HG02870 (cell line): Measurements from ENCODE around the gene FARP1.
A peak's percentile ranks its signal among the peaks of the same experiment; 100 is the strongest.

Source experiments
- ATAC-seq: cut with Tn5 transposase; IDR thresholded peaks from one replicate; pipeline ENCODE4 v1.9.1; 2021; ENCODE audit warnings: mild to moderate bottlenecking, moderate library complexity; ENCODE audit not compliant: unreplicated experiment

FARP1 gene

GRCh38 chr13:98473135-98473787, 330.4 kb downstream of the FARP1 start:
- no peak for ATAC-seq

GRCh38 chr13:98473788-98474144, 330.9 kb downstream of the FARP1 start:
- ATAC-seq = no peak

- no peak for ATAC-seq
These were observed 331.4 kb downstream of the FARP1 start for GRCh38 chr13:98474292-98474691.

GRCh38 chr13:98474761-98475160, 331.9 kb downstream of the FARP1 start:
- ATAC-seq = no peak

GRCh38 chr13:98475522-98475921, 332.6 kb downstream of the FARP1 start:
- no peak for ATAC-seq

DNA sequence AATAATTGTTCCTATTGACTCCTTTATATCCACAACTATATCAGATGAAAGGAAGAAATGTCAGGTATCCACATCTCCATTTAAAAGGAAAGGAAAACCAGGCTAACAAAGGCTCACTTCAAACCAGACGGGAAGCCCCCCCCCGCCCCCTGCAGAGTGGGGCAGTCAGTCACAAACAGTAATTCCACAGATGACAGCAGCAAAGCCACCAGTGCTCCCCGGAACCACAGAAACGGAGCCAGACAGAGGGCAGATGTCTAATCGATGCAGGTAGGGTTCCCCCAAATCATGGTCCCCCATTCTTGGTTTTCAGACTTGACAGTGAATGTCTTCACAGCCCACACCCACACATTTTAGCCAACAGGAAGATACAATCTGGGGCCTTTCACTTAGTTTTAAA, 333.2 kb downstream of the FARP1 start:
- ATAC-seq = peak; percentile 25

GRCh38 chr13:98476538-98476966, 333.7 kb downstream of the FARP1 start:
- ATAC-seq = peak; percentile 82

DNA sequence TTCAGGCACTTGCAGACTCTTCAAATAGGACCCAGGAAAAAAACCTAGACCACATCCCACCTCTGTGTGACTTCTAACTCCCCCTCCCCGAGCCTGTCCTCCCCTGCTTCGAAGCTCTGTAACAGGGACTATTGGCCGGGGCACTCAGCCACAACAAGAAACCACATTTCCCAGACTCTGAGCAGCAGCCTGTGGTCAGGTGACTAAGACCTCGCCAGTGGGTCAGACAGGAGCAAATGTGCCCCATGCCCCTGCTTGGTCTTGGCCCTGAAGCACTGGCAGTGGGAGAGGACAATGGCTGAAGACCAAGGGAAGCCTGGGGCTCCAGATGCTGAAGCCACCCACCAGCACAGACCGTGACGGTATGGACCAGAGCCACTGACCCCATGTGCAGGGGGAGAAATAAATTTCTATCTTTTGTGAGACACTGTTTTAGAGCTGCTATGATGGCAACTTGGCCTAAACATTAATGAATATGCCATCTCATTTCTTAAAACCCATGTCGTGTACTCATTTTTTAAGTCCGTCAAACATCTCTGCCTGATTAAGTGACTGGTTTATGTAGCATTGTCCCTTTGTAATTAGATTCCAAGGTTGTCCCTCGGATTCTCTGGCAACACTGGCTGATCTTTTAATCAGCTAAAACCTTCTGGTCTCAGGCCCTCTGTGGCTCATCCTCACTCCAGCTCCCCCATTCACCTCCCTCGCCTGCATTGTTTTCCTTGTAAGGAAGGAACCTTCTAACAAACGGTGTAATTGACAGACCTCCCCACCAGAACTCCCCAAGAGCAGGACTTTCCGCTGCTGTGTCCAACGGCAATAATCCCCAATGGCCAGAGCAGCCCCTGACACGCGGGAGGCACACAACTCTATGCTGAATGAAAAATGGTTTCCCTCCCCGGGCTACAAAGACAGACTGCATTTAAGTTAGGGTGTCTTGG, 335.6 kb downstream of the FARP1 start:
- no peak for ATAC-seq

DNA sequence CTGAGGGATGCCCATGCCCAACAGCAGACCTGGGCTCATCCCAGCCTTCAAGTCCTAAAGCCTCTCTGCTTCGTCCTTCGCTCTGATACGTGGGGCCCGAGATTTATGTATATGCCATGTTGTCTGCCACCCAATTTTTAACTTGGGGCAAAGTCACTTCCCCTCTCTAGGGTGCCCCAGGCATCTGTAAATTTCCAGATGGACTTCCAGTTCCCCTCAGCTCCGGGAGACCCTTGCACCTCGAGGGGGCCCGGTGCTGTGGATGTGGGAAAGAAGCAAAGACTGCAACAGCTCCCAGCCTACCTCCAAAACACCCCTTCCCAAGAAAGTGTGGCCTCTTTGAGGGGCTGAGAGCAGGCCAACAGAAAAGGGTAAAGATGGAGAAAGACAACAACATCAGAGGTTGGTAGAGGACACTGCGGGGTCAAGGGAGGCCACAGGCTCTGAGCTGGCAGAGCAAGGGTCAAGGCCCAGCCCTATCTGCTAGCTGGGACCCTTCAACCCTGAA, 336.7 kb downstream of the FARP1 start:
- ATAC-seq = no peak

DNA sequence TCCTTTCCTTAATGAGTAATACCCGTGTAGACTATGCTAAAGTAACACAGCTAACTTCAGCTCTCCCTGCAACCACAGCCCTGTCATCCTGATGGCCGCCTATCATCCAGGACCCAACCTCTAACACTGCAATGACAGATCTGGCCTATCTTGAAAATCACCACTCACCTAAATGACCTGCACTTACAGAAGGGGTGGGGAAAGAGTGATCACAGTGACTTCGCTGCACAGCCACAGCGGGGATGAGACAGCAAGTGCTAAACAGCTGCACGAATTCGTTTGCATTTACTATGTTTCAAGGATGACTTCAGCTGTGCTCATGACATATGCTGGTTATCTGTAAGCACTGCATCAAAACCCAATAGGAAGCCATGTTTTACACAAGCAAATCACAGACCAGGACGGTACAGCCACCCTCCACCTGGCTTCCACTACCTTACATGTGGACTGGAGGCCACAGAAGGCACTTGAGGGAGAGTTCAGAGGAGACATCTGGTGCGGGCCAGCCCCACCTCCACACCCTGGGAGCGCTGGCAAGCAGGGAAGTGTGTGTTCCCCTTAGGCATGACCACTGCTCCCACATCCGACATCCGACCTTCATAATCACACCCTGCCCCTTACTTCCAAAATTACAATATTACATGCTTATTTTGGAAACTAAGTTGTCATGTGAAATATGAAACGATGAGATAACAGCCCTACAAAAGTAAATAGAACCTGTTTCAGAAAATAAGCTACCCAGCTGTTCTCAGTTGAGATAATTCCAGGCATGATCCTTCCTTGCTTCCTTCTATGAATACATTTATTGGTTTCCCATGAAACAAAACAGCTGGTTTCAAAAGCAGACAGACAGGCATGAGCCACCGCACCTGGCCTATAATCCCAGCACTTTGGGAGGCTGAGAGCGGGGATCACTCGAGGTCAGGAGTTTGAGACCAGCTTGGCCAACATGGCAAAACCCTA, 338.3 kb downstream of the FARP1 start:
- peak; percentile 42 for ATAC-seq

GRCh38 chr13:98482476-98483444, 339.9 kb downstream of the FARP1 start:
- no peak for ATAC-seq

DNA sequence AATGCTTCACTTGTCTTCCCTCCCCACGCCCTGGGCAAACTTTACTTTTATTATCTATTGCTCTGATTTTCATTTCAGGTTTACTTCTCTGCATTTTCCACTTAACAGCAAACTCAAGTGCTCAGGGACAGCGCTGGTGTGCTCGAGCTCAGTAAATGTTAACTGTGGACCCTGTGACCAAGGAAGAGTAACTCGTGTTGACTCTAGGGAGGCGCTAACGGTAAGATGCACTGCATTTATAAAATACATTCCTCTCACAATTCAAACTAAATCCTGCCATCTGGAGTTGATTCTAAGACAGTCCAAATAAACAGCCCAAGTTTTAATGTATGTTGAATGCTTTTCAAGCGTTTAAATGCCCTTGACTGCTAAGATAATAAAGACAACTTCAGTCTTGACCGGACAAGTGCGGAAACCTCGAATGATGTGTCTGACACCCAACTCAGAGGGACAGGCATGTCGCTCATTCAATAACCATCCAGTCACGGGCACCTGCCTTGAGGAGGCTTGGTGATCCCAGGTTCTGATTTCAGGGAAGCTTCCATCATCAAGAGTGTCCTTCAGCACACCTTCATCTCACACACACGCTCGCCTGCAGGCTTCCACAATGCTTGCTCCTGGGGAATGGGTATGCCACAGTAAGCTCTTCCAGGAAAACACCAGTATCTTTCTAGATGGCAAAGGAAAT, 340.9 kb downstream of the FARP1 start:
- ATAC-seq = no peak

GRCh38 chr13:98484289-98485219, 341.7 kb downstream of the FARP1 start:
- ATAC-seq = peak; percentile 35

GRCh38 chr13:98485561-98485960, 342.7 kb downstream of the FARP1 start:
- no peak for ATAC-seq

DNA sequence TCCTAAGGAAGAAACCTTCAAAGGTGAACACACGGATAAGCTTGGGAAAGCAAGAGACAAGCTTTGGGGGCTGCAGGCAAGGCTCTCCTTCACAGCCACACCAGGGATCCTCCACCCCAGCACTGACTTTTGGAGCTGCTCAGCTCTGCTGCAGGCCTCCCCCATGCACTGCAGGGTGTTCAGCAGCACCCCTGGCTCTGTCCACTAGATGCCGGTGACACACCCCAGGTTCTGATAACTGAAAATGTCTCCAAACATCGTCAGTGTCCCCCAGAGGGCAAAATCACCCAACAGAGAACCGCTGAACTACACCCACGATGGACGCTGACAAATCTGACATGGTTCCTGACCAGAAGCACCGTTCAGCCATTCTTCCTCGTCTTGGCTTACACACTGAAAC, 343.5 kb downstream of the FARP1 start:
- ATAC-seq = no peak

DNA sequence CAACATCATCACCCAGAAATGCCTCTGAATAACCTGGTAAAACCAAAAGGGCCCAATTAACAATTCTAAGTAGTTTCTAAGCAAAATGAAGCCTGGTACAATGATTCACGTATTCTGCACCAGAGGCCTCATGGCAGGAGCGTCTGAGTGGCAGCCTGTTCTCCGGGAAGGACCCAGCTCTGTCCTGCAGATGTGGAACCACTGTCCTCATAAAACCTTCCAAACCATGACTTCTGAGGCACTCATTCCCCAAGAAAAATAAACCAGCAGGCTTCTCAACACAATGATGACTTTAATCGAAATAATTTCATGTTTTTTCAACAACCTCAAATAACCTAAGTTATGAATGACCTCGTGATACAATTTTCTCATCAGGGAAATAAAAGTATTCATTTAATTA, 344.1 kb downstream of the FARP1 start:
- ATAC-seq = no peak

DNA sequence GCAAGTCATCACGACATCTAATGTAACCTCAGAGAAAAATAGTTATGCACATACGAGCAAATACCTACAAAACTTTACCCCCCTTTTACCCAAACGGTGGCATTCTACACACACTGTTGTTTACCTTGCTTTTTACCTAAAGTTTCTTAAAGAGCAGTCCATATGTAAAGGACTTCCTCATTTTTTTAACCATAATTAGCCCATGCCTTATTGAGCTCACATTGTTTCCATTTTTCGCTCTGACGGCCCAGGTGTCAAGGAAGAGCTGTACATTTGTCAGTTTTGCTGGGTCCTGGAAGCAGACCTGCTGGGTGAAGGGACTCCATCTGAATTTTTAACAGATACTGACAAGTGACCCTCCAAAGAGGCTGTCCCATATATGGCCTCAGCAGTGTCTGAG, 344.6 kb downstream of the FARP1 start:
- ATAC-seq = no peak

- ATAC-seq = peak; percentile 46
These were observed 345.8 kb downstream of the FARP1 start for GRCh38 chr13:98488736-98489135.
